GM10266 (cell line): ENCODE measurements around the gene ADGRD1.

ENCODE experiments used
- DNase-seq: peaks from one replicate; pipeline ENCODE4 v3.0.0; 2012; ENCODE audit errors: extremely low spot score
- CTCF ChIP-seq: IDR thresholded peaks from 2 replicates; pipeline ENCODE4 v1.5.1; 2012; ENCODE audit warnings: mild to moderate bottlenecking, low read depth; ENCODE audit not compliant: control insufficient read depth, insufficient read depth; ENCODE audit errors: missing control alignments

The ADGRD1 gene

GRCh38 chr12:131082290-131083194, 128.8 kb downstream of the ADGRD1 start:
- no peak for TF ChIP-seq CTCF

GRCh38 chr12:131084341-131085011, 130.8 kb downstream of the ADGRD1 start:
- TF ChIP-seq CTCF, result no peak
- no peak for DNase-seq

More at GRCh38 chr12:131082290-131083194, 128.8 kb downstream of the ADGRD1 start:
- no peak for DNase-seq

GRCh38 chr12:131085125-131085815, 131.6 kb downstream of the ADGRD1 start:
- TF ChIP-seq CTCF, result no peak
- no peak for DNase-seq

- no peak for DNase-seq
- no peak for TF ChIP-seq CTCF
Observed at GRCh38 chr12:131085816-131086591, 132.3 kb downstream of the ADGRD1 start.

- DNase-seq, result no peak
- no peak for TF ChIP-seq CTCF
Observed at GRCh38 chr12:131087302-131087818, 133.7 kb downstream of the ADGRD1 start.

GRCh38 chr12:131087991-131088700, 134.4 kb downstream of the ADGRD1 start:
- TF ChIP-seq CTCF, result no peak
- no peak for DNase-seq
